Measurements from ENCODE around the gene PLPPR2.

DNA sequence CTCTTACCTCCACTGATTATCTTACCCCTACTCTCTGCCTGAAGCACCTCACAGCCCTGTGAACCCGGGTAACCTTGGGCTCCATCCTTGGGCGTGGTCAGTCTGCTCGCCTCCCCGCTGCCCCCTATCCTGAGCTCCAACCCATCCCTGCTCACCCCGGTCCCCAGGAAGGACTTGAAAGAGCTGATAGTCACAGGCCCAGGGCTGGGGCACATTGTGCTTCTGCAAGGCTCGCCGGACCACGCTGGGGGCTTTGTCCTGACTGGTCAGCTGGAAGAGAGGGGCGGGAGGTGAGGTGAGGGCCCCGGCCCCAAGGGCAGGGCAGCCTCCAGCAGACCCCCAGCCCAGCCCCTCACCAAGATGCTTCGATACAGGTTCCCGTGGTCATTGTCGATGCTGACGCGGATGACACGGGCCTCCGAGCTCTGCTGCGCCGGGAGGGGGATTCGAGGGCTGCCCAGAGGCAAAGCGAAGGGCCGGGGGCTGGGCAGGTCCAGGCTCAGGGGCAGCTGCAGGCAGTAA, 41.9 kb downstream of the PLPPR2 start:
- TF ChIP-seq, protein P1, sequence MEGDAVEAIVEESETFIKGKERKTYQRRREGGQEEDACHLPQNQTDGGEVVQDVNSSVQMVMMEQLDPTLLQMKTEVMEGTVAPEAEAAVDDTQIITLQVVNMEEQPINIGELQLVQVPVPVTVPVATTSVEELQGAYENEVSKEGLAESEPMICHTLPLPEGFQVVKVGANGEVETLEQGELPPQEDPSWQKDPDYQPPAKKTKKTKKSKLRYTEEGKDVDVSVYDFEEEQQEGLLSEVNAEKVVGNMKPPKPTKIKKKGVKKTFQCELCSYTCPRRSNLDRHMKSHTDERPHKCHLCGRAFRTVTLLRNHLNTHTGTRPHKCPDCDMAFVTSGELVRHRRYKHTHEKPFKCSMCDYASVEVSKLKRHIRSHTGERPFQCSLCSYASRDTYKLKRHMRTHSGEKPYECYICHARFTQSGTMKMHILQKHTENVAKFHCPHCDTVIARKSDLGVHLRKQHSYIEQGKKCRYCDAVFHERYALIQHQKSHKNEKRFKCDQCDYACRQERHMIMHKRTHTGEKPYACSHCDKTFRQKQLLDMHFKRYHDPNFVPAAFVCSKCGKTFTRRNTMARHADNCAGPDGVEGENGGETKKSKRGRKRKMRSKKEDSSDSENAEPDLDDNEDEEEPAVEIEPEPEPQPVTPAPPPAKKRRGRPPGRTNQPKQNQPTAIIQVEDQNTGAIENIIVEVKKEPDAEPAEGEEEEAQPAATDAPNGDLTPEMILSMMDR (IDR thresholded peaks at IDR 0.05; ENCODE audit: low read depth, low read length, poor library complexity, severe bottlenecking), result no peak
- no peak for TF ChIP-seq EZH2phosphoT487 (IDR thresholded peaks at IDR 0.05; ENCODE audit: borderline replicate concordance, low read length)

Data from DOHH2 (cell line).